Measurements from ENCODE around the gene SPX. TPM values are rescaled to one million over a fixed set of nuclear protein-coding genes. Genes with fewer than 3 reads are reported as not detected.

The SPX gene
- total RNA-seq, 4 donors from 2014 or later, result 18.0 to 48.2 (median 40.4) TPM

DNA sequence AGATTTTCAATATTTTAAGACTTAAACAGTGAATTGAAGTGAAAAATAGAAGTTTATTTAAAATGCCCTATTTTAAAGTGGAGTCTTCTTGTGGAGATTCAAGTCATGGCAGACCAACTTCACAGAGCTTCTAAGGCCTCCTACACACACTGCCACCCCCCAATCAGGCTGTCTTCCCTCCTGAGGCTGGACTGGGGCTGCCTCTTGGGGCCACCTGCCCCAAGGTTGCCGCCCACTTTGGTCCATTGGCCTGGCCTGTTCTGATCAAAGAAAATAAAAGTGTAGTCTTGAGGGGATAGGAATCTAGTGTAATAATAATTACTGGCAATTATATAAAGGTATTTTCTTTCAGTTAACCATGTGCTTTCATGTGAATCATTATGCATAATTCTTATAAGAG is 23.2 kb upstream of the SPX start:
- 74 to 85% methylated on average over 1 of the region's 1 CpG for WGBS, 2 donors
- Histone ChIP-seq H3K4me1 (peaks cover 13 to 39% of the 10 kb centered on the region in 2 donors), H3K4me3 (replicated peaks in 1 of 3) (peak overlapping the region in 1 of 3 donors; percentile 89), H3K27ac (peak overlapping the region in 1 of 3 donors; percentile 78), H3K9me3 (no peaks in the 10 kb centered on the region), H3K36me3 (peaks cover 0 to 5% of the 10 kb centered on the region in 2 donors), H3K27me3 (no peaks in the 10 kb centered on the region)
- TF ChIP-seq, protein P1, sequence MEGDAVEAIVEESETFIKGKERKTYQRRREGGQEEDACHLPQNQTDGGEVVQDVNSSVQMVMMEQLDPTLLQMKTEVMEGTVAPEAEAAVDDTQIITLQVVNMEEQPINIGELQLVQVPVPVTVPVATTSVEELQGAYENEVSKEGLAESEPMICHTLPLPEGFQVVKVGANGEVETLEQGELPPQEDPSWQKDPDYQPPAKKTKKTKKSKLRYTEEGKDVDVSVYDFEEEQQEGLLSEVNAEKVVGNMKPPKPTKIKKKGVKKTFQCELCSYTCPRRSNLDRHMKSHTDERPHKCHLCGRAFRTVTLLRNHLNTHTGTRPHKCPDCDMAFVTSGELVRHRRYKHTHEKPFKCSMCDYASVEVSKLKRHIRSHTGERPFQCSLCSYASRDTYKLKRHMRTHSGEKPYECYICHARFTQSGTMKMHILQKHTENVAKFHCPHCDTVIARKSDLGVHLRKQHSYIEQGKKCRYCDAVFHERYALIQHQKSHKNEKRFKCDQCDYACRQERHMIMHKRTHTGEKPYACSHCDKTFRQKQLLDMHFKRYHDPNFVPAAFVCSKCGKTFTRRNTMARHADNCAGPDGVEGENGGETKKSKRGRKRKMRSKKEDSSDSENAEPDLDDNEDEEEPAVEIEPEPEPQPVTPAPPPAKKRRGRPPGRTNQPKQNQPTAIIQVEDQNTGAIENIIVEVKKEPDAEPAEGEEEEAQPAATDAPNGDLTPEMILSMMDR (IDR thresholded peaks at IDR 0.05), result no peak
- TF ChIP-seq POLR2A (IDR thresholded peaks at IDR 0.05), result no peak
- intact Hi-C loops (cut with DNase I), result no loop called here
- DNase-seq, result no peak

DNA sequence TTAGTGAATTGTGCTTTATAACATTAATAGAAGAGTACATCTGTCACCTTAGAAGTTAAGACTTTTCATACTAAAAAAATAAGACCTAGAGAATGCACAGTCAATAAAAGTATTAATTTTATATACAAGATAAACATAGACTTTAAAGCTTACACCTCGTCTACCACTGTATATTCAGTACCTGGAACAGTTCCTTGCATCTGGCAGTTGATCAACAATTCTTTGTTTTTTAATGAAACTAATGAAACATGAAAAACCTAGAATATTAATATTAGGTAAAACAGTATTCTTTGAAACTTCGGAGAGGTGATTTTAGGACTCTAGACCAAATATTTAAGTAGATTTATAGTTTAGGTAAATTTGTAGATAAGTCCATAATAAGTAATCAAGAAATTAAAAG is 20.2 kb upstream of the SPX start:
- DNase-seq, result no peak
- no peaks in the 10 kb centered on the region for H3K27me3 ChIP-seq
- WGBS, 2 donors, result 33 to 42% methylated on average over 2 of the region's 2 CpGs
- TF ChIP-seq, protein P1 (IDR thresholded peaks at IDR 0.05), result no peak
- TF ChIP-seq POLR2A (IDR thresholded peaks at IDR 0.05), result no peak
- no peaks in the 10 kb centered on the region for H3K36me3 ChIP-seq
- H3K4me3 ChIP-seq (replicated peaks in 1 of 3), result no peak overlapping the region
- peaks cover 13 to 26% of the 10 kb centered on the region in 2 donors for H3K4me1 ChIP-seq
- H3K9me3 ChIP-seq, result no peaks in the 10 kb centered on the region
- no peak overlapping the region for H3K27ac ChIP-seq
- intact Hi-C loops (cut with DNase I), result no loop called here

DNA sequence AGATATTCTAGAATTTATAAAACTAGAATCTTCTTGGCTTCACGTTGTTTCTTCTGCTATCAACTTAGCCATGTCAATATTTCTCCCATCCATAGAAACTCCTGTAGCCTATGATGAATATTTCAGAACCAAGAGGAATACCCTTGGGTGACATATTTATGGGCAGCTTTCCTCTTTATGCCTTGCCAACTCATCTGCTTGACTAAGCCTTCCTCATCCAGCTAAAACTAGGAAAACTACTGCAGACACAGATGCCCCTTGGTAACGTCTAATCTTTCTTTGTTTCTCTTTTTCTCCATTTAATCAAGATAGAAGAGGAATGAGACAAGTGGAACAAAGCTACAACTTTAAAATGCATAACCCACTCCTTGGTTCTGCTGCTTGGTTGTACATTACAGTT is 18.2 kb upstream of the SPX start:
- Histone ChIP-seq H3K4me3 (replicated peaks in 1 of 3) (no peak overlapping the region), H3K27me3 (no peaks in the 10 kb centered on the region), H3K36me3 (peaks cover 1 to 3% of the 10 kb centered on the region in 2 donors), H3K27ac (no peak overlapping the region), H3K9me3 (no peaks in the 10 kb centered on the region), H3K4me1 (peaks cover 9 to 21% of the 10 kb centered on the region in 2 donors)
- no peak for DNase-seq
- 85 to 87% methylated on average over 2 of the region's 2 CpGs for WGBS, 2 donors
- TF ChIP-seq, protein P1 (IDR thresholded peaks at IDR 0.05), result no peak
- no peak for TF ChIP-seq POLR2A (IDR thresholded peaks at IDR 0.05)
- intact Hi-C loops (cut with DNase I), result no loop called here

DNA sequence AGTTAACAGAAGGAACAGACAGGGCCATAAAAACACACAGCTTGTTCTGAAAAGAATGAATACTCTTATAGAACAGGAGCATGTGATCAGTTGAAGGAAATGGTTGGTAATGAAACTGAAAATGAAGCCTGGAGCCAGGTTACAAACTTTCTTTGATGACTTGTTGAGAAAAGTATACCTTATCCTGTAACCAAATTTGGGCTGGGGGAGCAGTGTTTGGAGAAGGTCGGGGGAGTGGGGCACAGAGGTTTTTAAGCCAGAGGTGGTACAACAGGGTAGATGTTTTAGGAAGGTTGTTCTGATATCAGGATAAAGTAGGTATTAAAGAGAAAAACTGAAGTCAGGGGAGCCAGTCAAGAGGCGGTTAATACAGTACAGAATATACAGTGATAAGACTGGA is 16.3 kb upstream of the SPX start:
- 41 to 50% methylated on average over 2 of the region's 2 CpGs for WGBS, 2 donors
- TF ChIP-seq, protein P1 (IDR thresholded peaks at IDR 0.05), result no peak
- TF ChIP-seq POLR2A (IDR thresholded peaks at IDR 0.05), result no peak
- no peak overlapping the region for H3K27ac ChIP-seq
- H3K4me3 ChIP-seq (replicated peaks in 1 of 3), result no peak overlapping the region
- no peak for DNase-seq
- H3K9me3 ChIP-seq, result no peaks in the 10 kb centered on the region
- peaks cover 0 to 5% of the 10 kb centered on the region in 2 donors for H3K4me1 ChIP-seq
- peaks cover 6 to 10% of the 10 kb centered on the region in 2 donors for H3K36me3 ChIP-seq
- intact Hi-C loops (cut with DNase I), result no loop called here
- H3K27me3 ChIP-seq, result no peaks in the 10 kb centered on the region

DNA sequence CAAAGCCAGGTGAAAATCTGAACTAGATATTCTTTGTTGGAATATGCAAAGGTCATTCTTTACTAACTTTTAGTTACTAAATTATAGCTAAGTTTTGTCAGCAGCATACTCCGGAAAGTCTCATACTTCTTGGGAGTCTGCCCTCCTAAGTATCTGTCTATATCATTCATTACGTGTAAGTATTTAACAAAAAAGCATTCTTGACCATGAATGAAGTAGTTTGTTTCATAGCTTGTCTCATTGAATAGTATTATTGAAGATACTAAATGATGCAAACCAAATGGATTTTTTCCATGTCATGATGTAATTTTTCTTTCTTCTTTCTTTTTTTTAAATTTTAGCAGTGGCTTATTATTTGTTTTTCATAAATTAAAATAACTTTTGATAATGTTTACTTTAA is 9.8 kb upstream of the SPX start:
- intact Hi-C loops (cut with DNase I), result no loop called here
- H3K36me3 ChIP-seq, result peaks cover 6 to 10% of the 10 kb centered on the region in 2 donors
- no peak for TF ChIP-seq POLR2A (IDR thresholded peaks at IDR 0.05)
- TF ChIP-seq, protein P1 (IDR thresholded peaks at IDR 0.05), result no peak
- WGBS, 2 donors, result 97% methylated on average over 2 of the region's 2 CpGs
- H3K27me3 ChIP-seq, result no peaks in the 10 kb centered on the region
- H3K4me1 ChIP-seq, result no peaks in the 10 kb centered on the region
- H3K9me3 ChIP-seq, result no peaks in the 10 kb centered on the region
- DNase-seq, result no peak
- H3K27ac ChIP-seq, result no peak overlapping the region
- no peak overlapping the region for H3K4me3 ChIP-seq (replicated peaks in 1 of 3)
